ENCODE results near the gene SLC27A3.

SLC27A3 gene

GRCh38 chr1:153801028-153801625 is 25.9 kb downstream of the SLC27A3 start:
- DNase-seq, result no peak

GRCh38 chr1:153801786-153802697 is 26.8 kb downstream of the SLC27A3 start:
- no peak for DNase-seq

- no peak for DNase-seq
Observed at GRCh38 chr1:153803470-153804056, 28.4 kb downstream of the SLC27A3 start.

DNA sequence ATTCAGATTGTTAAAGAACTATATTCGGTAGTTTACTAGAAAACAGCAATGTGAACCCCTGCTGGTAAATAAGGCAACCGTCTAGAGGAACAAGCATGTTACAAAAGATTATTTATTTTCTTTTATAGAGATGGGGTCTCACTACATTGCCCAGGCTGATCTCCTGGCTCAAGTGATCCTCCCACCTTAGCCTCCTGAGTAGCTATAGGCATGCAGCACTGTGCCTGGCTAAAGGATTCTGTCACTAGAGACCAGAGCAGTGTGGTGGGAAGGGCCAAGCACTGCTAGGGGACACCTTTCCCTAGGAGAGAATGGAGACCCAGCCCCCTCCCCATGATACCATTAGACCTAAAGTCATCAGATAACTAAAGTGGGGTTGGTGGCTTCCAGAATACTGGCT is 28.9 kb downstream of the SLC27A3 start:
- no peak for DNase-seq

DNA sequence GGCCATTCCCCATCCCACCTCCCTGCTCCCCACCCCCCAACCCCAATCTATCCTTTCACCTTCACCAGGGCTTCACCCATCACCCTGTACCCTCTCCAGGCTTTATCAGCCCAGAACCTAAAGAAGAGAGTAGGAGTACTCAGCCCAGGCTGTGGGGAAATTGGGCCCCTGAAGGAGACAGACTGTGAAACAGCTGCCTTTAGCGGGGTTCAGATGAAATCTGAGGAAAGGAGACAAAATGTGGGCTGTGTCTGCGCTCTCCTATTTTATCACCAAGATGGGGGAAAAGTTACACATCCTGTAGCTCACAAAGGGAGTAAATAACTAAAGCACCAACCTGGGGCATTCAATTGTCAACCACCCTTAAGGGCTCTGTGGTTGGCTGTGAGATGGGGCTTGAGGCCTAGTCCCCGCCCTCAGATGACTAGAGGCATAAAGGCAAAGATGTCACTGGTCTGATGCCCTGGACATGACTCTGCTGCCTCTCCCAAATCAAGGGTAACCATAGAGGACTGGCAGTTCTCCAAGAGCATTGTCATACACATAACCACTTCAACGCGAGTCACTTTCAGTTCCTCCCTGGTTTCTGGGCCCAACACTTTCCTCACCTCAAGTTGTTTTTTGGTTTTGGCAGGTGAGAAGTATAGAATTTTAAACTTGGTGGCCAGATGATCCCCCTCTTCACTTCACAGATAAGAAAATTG is 30.0 kb downstream of the SLC27A3 start:
- DNase-seq, result peak; percentile 57

- DNase-seq, result no peak
Observed at GRCh38 chr1:153805886-153806719, 30.9 kb downstream of the SLC27A3 start.

DNA sequence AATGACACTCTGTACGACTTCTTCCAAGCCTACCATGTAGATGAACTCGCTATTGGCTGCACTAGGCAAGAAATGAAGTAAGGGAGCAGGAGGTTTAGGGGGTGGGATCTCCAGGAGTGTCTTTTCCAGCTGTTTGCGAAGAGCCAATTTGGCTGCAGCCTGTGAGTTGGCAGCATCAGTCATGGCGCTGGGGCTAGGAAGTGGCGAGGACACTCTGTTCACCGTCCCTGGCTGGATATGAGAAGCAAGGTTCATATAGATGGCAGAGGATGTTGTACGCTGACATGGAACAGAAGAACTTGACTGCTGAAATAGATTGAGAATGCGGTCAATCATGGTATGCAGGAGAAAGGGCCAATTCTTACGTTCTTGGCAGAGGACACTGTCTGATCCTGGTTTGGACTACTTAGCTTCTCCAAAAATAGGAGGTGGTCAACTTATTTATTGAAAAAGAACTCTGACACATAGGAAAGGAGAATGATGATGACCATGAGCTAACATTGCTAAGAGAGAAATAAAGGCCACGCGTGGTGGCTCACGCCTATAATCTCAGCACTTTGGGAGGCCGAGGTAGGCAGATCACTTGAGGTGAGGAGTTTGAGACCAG is 41.2 kb downstream of the SLC27A3 start:
- DNase-seq, result no peak

DNA sequence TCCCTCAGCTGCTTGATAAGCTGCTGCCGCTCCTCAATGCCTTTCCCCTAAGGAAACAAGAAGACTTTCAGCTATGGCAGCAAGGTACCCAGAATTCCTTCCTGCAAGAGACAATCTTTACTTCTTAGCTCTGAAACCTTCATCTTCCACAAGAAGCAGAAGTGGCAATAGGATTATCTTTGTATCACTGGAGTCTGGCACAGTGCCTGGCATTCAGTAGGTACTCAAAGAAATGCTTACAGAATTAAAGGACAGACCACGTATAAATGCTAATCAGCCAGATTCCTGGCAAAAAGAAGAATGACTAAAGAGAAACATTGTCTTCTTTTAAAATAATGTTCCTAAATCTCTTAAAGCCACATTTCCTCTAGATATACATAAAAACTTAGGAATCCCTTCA is 43.7 kb downstream of the SLC27A3 start:
- no peak for DNase-seq

- DNase-seq, result no peak
Observed at GRCh38 chr1:153827168-153827964, 52.2 kb downstream of the SLC27A3 start.
